ENCODE measurements around the gene RILPL1. TPM values are rescaled to one million over a fixed set of nuclear protein-coding genes. Genes with fewer than 3 reads are reported as not detected.

RILPL1 gene
- total RNA-seq, 3 donors from 2014 or later = 2.5 to 17.8 (median 3.0) TPM

DNA sequence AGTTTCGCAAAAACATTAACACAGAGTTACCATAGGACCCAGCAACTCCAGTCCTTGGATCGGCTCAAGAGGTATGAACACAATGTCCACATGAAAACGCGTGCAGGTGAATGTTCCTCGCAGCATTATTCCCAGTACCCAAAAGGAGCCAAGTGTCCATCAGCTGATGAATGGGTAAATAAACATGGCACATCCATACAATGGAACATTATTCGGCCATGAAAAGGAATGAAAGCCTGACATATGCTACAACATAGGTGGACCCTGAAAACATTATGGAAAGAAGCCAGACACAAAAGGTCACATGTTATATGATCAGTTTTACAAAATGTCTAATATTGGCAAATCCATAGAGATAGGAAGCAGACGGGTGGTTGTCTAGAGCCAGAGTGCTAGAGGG, 9.1 kb downstream of the RILPL1 start:
- H3K4me1 ChIP-seq (ENCODE audit: low read depth) = no peaks in the 10 kb centered on the region
- ATAC-seq = no peak
- TF ChIP-seq, protein P1, sequence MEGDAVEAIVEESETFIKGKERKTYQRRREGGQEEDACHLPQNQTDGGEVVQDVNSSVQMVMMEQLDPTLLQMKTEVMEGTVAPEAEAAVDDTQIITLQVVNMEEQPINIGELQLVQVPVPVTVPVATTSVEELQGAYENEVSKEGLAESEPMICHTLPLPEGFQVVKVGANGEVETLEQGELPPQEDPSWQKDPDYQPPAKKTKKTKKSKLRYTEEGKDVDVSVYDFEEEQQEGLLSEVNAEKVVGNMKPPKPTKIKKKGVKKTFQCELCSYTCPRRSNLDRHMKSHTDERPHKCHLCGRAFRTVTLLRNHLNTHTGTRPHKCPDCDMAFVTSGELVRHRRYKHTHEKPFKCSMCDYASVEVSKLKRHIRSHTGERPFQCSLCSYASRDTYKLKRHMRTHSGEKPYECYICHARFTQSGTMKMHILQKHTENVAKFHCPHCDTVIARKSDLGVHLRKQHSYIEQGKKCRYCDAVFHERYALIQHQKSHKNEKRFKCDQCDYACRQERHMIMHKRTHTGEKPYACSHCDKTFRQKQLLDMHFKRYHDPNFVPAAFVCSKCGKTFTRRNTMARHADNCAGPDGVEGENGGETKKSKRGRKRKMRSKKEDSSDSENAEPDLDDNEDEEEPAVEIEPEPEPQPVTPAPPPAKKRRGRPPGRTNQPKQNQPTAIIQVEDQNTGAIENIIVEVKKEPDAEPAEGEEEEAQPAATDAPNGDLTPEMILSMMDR (IDR thresholded peaks at IDR 0.05) = no peak
- no peak overlapping the region for H3K4me3 ChIP-seq
- intact Hi-C loops (cut with DNase I, micrococcal nuclease) = no loop called here
- H3K9me3 ChIP-seq = no peaks in the 10 kb centered on the region
- H3K36me3 ChIP-seq (ENCODE audit: low read depth) = no peaks in the 10 kb centered on the region
- DNase-seq = no peak

DNA sequence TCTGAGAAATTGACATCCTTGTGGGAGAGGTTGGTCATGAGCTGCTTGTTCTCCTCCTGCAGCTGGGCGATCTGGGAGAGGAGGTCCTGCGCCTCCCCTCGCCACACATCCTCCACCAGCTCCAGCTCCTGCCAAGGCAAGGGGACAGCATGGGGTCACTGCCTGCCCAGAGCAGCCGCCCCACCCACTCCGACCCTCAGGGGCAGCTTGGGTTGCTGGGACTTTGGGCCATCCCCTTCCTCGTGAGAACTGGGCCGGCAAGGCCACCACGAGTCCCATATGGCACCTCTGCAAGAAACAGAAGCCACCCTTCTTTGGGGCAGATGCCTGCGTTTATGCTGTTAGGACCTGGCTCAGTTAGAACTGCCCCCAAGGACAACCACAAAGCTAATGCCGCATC, 10.0 kb downstream of the RILPL1 start:
- no peak overlapping the region for H3K4me3 ChIP-seq
- no peak for DNase-seq
- no peak for ATAC-seq
- no peaks in the 10 kb centered on the region for H3K9me3 ChIP-seq
- intact Hi-C loops (cut with DNase I, micrococcal nuclease) = no loop called here
- H3K4me1 ChIP-seq (ENCODE audit: low read depth) = no peaks in the 10 kb centered on the region
- no peaks in the 10 kb centered on the region for H3K36me3 ChIP-seq (ENCODE audit: low read depth)
- TF ChIP-seq, protein P1 (IDR thresholded peaks at IDR 0.05) = no peak

DNA sequence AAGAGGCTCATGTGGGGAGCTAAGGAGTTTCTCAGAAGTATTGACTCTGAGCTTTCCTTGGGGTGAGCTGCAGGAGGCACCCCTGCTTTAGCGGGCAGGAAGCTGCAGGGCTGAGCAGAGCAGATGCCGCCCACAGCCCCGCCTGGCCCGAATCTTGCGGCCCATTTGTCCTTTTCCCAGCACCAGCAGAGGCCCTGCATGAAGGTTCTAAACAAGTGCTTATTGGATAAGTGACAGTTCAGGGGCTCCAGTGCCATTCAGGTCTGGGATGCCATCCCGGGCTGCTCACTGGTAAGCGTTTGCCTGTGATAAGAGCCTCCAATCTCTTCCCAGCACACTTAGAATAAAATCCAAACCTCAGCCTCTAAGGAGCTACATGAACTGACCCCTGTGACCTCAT, 11.4 kb downstream of the RILPL1 start:
- ATAC-seq (no peak), DNase-seq (no peak)
- TF ChIP-seq, protein P1 (IDR thresholded peaks at IDR 0.05) = no peak
- Histone ChIP-seq H3K9me3 (no peaks in the 10 kb centered on the region), H3K4me3 (no peak overlapping the region), H3K4me1 (ENCODE audit: low read depth) (no peaks in the 10 kb centered on the region), H3K36me3 (ENCODE audit: low read depth) (no peaks in the 10 kb centered on the region)
- intact Hi-C loops (cut with DNase I, micrococcal nuclease) = no loop called here

DNA sequence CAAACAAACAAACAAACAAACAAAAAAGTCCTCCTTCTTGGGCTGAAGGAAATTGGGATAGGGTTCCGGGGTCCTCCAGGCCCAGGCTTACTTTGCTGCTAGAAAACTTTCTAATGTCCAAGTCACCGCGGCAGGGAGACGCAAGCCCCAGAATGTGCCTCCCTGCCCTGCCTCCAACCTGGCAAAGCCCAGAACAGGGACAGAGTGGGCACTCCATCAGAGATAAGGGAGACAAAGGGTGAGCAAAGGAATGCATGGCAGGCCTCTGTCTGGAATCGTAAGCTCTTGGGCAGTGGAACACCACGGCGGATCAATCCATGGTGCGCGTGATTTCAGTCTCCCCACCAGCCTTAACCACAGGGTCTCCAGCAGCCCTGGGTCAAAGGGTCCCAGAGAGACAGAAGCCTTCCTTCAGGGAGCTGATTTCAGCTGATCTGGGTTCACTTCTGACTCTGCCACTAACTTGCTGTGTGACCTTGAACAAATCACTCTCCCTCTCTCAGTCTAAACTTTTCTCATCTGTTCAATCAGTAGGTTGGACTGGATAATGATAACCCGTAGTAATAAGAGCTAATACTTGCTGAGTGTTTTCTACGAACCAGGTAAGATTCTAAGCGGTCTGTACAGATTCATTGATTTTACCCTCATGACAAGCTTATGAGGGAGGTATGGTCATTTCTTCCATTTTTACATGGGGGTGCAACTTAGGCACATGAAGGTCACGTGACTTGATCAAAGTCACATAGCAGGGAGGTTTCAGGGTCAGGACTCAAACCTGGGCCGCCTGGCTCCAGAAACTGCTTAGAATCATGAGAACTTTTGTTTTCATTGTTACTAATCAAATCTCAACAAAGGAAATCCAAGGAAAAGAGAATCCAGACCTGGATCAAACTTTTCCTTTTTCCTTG, 12.7 kb downstream of the RILPL1 start:
- ATAC-seq (no peak), DNase-seq (no peak)
- H3K4me1 ChIP-seq (ENCODE audit: low read depth) = no peaks in the 10 kb centered on the region
- H3K9me3 ChIP-seq = no peaks in the 10 kb centered on the region
- TF ChIP-seq, protein P1 (IDR thresholded peaks at IDR 0.05) = no peak
- H3K4me3 ChIP-seq = no peak overlapping the region
- no peaks in the 10 kb centered on the region for H3K36me3 ChIP-seq (ENCODE audit: low read depth)
- intact Hi-C loops (cut with DNase I, micrococcal nuclease) = no loop called here

DNA sequence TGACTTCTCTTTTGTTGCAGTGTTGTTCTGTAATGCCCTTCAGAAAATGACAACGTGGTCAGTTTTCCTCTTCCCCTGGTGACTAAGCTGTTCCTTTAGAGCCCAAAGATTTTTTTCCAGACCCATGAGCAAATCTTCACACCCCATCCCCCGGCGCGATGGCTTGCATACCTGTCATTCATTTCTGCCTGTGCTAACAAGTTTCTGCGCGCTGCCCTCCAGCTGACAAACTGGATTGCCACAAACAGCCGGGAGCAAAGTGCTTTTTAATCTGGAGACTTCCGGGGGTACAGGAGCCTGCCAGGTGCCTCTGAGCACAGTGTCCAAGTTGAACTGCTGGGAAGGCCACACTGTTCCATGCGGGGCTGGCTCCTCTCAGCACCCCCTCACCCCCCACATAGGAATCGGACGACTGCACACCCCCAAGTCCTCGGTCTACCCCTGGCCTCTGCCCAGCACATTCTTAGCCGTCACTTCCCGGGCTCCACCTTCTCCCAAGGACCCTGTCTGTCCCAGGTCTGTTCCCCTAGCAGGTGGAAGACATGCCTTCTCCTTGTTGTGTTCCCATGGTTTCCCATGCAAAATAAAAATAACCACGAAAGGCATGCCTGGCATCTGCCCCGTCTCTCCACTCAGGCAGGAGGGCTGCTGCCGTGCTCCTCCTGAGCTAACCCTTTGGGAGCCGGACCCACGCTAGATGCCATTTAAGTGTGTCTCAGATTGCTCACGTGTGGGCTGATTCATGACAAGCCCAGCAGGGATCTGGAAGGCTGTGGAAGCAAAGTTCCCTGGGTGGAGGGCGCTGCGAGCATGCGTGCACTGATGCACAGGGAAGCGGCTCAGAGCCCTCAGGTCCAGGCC, 14.1 kb downstream of the RILPL1 start:
- Histone ChIP-seq H3K4me3 (no peak overlapping the region), H3K9me3 (no peaks in the 10 kb centered on the region), H3K36me3 (ENCODE audit: low read depth) (no peaks in the 10 kb centered on the region), H3K4me1 (ENCODE audit: low read depth) (no peaks in the 10 kb centered on the region)
- intact Hi-C loops (cut with DNase I, micrococcal nuclease) = no loop called here
- TF ChIP-seq, protein P1 (IDR thresholded peaks at IDR 0.05) = no peak
- peak; percentile 46 for ATAC-seq
- DNase-seq = peak in 2 of 3 donors; percentile 9 to 28

Data from mucosa of descending colon (tissue), 3 donors.